Mucosa of descending colon (tissue), 3 donors: ENCODE measurements around the gene SH3BP4. TPM values are rescaled to one million over a fixed set of nuclear protein-coding genes. Genes with fewer than 3 reads are reported as not detected.

ENCODE experiments used
- ATAC-seq: fragments of 200-7000 bp; cut with Tn5 transposase; one replicate; pipeline ENCODE4 v1.9.1; 2020; ENCODE audit warnings: mild to moderate bottlenecking, moderate library complexity
- DNase-seq, 3 donors: peaks; one replicate each; pipeline ENCODE4 v3.0.0-alpha.2; 2020
- H3K36me3 ChIP-seq: fragments of 200-600 bp; one replicate; pipeline ENCODE4 v1.8.0; 2021; ENCODE audit warnings: low read depth, mild to moderate bottlenecking
- H3K4me1 ChIP-seq: fragments of 200-600 bp; one replicate; pipeline ENCODE4 v1.8.0; 2021; ENCODE audit warnings: low read depth, mild to moderate bottlenecking
- H3K4me3 ChIP-seq: fragments of 200-600 bp; one replicate; pipeline ENCODE4 v1.8.0; 2021; ENCODE audit warnings: mild to moderate bottlenecking
- H3K9me3 ChIP-seq: fragments of 200-600 bp; one replicate; pipeline ENCODE4 v1.8.0; 2021; ENCODE audit warnings: mild to moderate bottlenecking
- CTCF ChIP-seq: fragments of 200-600 bp; IDR thresholded peaks from one replicate; pipeline ENCODE4 v1.8.0; 2022; ENCODE audit warnings: antibody characterized with exemption, mild to moderate bottlenecking
- intact Hi-C, 2 donors: fragments of 100-400 bp; cut with DNase I in 1 of 2; cut with micrococcal nuclease in 1 of 2; formaldehyde crosslinking; loops; one replicate each; pipeline versions ENCODE4 v1.11.0 to v1.11.1; 2022; cut with DNase I, micrococcal nuclease
- total RNA-seq, 3 donors: library from RNA; stranded (reverse); fragmentation: NEBNext Ultra II Directional in 2 of 3; extraction: Animal tissue kit (Norgen Biotek cat#: 25700) in 2 of 3; gene quantifications; one replicate each; pipeline versions ENCODE4 v1.2.1 to v1.2.4, GENCODE V29; 2021 to 2023
- donor health status: DM: no; HTN: no; CAD: no; lungs with moderate emphysema.
- donor health status: DM: no; HTN: no; CAD: no.
- donor health status: DM: no; HTN: yes; CAD: no.

The SH3BP4 gene
- total RNA-seq, 3 donors from 2014 or later: 18.0 to 30.4 (median 29.6) TPM

GRCh38 chr2:235029054-235029453, 77.2 kb downstream of the SH3BP4 start:
- Histone ChIP-seq H3K9me3 (no peaks in the 10 kb centered on the region), H3K4me3 (no peak overlapping the region), H3K4me1 (peaks cover 18% of the 10 kb centered on the region), H3K36me3 (no peaks in the 10 kb centered on the region)
- intact Hi-C loops: no loop called here
- ATAC-seq (no peak), DNase-seq (peak in 1 of 3 donors; percentile 6)
- TF ChIP-seq CTCF: no peak

GRCh38 chr2:235030126-235030525, 78.3 kb downstream of the SH3BP4 start:
- Histone ChIP-seq H3K9me3 (no peaks in the 10 kb centered on the region), H3K36me3 (no peaks in the 10 kb centered on the region), H3K4me1 (peaks cover 13% of the 10 kb centered on the region), H3K4me3 (no peak overlapping the region)
- intact Hi-C loops: no loop called here
- ATAC-seq: no peak
- no peak for TF ChIP-seq CTCF
- DNase-seq: peak in 1 of 3 donors; percentile 13

GRCh38 chr2:235030936-235031335, 79.1 kb downstream of the SH3BP4 start:
- DNase-seq (peak in 1 of 3 donors; percentile 20), ATAC-seq (no peak)
- no peaks in the 10 kb centered on the region for H3K36me3 ChIP-seq
- H3K9me3 ChIP-seq: no peaks in the 10 kb centered on the region
- TF ChIP-seq CTCF: no peak
- peaks cover 13% of the 10 kb centered on the region for H3K4me1 ChIP-seq
- no peak overlapping the region for H3K4me3 ChIP-seq
- intact Hi-C loops: no loop called here

- no peak for TF ChIP-seq CTCF
- no peak overlapping the region for H3K4me3 ChIP-seq
- no peaks in the 10 kb centered on the region for H3K9me3 ChIP-seq
- H3K36me3 ChIP-seq: no peaks in the 10 kb centered on the region
- H3K4me1 ChIP-seq: peaks cover 9% of the 10 kb centered on the region
- peak in 1 of 3 donors; percentile 17 for DNase-seq
- no peak for ATAC-seq
- intact Hi-C loops: no loop called here
Observed at GRCh38 chr2:235031686-235032373, 80.0 kb downstream of the SH3BP4 start.

GRCh38 chr2:235032466-235032865, 80.6 kb downstream of the SH3BP4 start:
- intact Hi-C loops: no loop called here
- no peaks in the 10 kb centered on the region for H3K9me3 ChIP-seq
- no peak for ATAC-seq
- no peak for TF ChIP-seq CTCF
- no peaks in the 10 kb centered on the region for H3K36me3 ChIP-seq
- peaks cover 2% of the 10 kb centered on the region for H3K4me1 ChIP-seq
- DNase-seq: peak in 1 of 3 donors; percentile 12
- H3K4me3 ChIP-seq: no peak overlapping the region
